HepG2 (cell line): ENCODE data around the gene SASS6. TPM values are rescaled to one million over a fixed set of nuclear protein-coding genes. Genes with fewer than 3 reads are reported as not detected.

Experiments used
- ETS1 ChIP-seq: sonication (generic); formaldehyde crosslinking; IDR thresholded peaks from 2 replicates; pipeline ENCODE4 v1.4.0; 2020; ENCODE audit warnings: missing genetic modification reagents
- GABPA ChIP-seq, 2 experiments: IDR thresholded peaks; 2 replicates each; pipeline ENCODE4 v1.6.1; 2011 to 2016; ENCODE audit warnings: low read depth in 2 of 2, low read length in 1 of 2, missing biosample characterization in 1 of 2, missing genetic modification characterization in 1 of 2
- HNRNPL ChIP-seq: fragments of 200-400 bp; formaldehyde crosslinking; IDR thresholded peaks from 2 replicates; pipeline ENCODE4 v1.6.1; 2017; ENCODE audit warnings: mild to moderate bottlenecking, low read depth, low read length
- HOMEZ ChIP-seq: IDR thresholded peaks from 2 replicates; pipeline ENCODE4 v1.6.1; 2016; ENCODE audit warnings: low read depth
- NCOA1 ChIP-seq: sonication (generic); formaldehyde crosslinking; IDR thresholded peaks from 2 replicates; pipeline ENCODE4 v1.9.0; 2021; ENCODE audit warnings: missing genetic modification reagents
- PLRG1 ChIP-seq: fragments of 450-650 bp; conservative IDR thresholded peaks from 2 replicates; pipeline ENCODE4 v1.6.1; 2016
- YY1 ChIP-seq: IDR thresholded peaks from 2 replicates; pipeline ENCODE4 v1.6.1; 2011; ENCODE audit warnings: low read length, low read depth, moderate library complexity, mild to moderate bottlenecking; ENCODE audit not compliant: insufficient read depth, insufficient replicate concordance
- ZBTB25 ChIP-seq: IDR thresholded peaks from 2 replicates; pipeline ENCODE4 v1.6.1; 2018; ENCODE audit warnings: missing genetic modification reagents
- ZBTB39 ChIP-seq: sonication (generic); formaldehyde crosslinking; IDR thresholded peaks from 2 replicates; pipeline ENCODE4 v1.5.0; 2020; ENCODE audit warnings: missing genetic modification reagents
- ZBTB7B ChIP-seq: sonication (generic); formaldehyde crosslinking; IDR thresholded peaks from 2 replicates; pipeline ENCODE4 v1.4.0; 2020; ENCODE audit warnings: missing genetic modification reagents
- ZNF101 ChIP-seq: sonication (generic); formaldehyde crosslinking; IDR thresholded peaks from 2 replicates; pipeline ENCODE4 v1.4.0; 2020; ENCODE audit warnings: mild to moderate bottlenecking, low read depth, missing genetic modification reagents, borderline replicate concordance
- ZNF180 ChIP-seq: sonication (generic); formaldehyde crosslinking; IDR thresholded peaks from 2 replicates; pipeline ENCODE4 v1.4.0; 2020; ENCODE audit warnings: low read depth, missing genetic modification reagents, borderline replicate concordance
- ZNF33B ChIP-seq: sonication (generic); formaldehyde crosslinking; IDR thresholded peaks from 2 replicates; pipeline ENCODE4 v1.5.1; 2020; ENCODE audit warnings: mild to moderate bottlenecking, missing genetic modification reagents
- polyA plus RNA-seq, 8 experiments: library from polyadenylated mRNA; depleted of rRNA in 3 of 8; stranded (reverse) in 7 of 8; unstranded in 1 of 8; fragments of >200 nt; fragmentation: Illumina TruSeq in 4 of 8; extraction: Trizol in 4 of 8; gene quantifications; 2 replicates each; pipeline versions ENCODE4 v1.2.1 to v1.2.3, GENCODE V29; 2011 to 2016; ENCODE audit warnings: low read depth in 4 of 8, missing spikeins in 1 of 8, mixed read lengths in 1 of 8; ENCODE audit not compliant: insufficient read depth in 1 of 8
- total RNA-seq, 5 experiments: library from RNA; depleted of rRNA; stranded (reverse); fragments of >200 nt; fragmentation: Illumina TruSeq; extraction: Trizol; gene quantifications; 2 replicates each; pipeline ENCODE4 v1.2.3, GENCODE V29; 2016; ENCODE audit warnings: low read depth in 1 of 5
- TF ChIP-seq, protein P1 (sequence below): sonication (generic); formaldehyde crosslinking; IDR thresholded peaks from 2 replicates; pipeline ENCODE4 v1.5.1; 2020; ENCODE audit warnings: mild to moderate bottlenecking, missing genetic modification reagents, moderate library complexity
- TF ChIP-seq, protein P2 (sequence below): IDR thresholded peaks from 2 replicates; pipeline ENCODE4 v1.6.1; 2016; ENCODE audit warnings: mild to moderate bottlenecking, missing biosample characterization, missing genetic modification reagents
- TF ChIP-seq, protein P3 (sequence below): IDR thresholded peaks from 2 replicates; pipeline ENCODE4 v1.6.1; 2016; ENCODE audit warnings: missing genetic modification reagents, missing compliant biosample characterization

Gene SASS6
- total and polyA plus RNA-seq, 2 of the 13 experiments (the other 11 are each of a cell fraction or from before 2014, with no cell fraction given), result 2.3 to 10.7 TPM

- TF ChIP-seq ZNF33B (CRISPR knock-in tag) (0 out of 2 replicates have a peak, but pooled peaks have one; percentile 19), ZBTB7B (CRISPR knock-in tag) (0 out of 2 replicates have a peak, but pooled peaks have one; percentile 38), ZBTB39 (CRISPR knock-in tag) (no peak), ETS1 (CRISPR knock-in tag) (no peak), PLRG1 (no peak), GABPA (IDR thresholded peaks at IDR 0.05; ENCODE audit: low read depth, low read length) (peak; percentile 80), GABPA (CRISPR knock-in tag; IDR thresholded peaks at IDR 0.05; ENCODE audit: low read depth) (peak; percentile 99), NCOA1 (CRISPR knock-in tag) (0 out of 2 replicates have a peak, but pooled peaks have one; percentile 42), YY1 (peak; percentile 99), HOMEZ (peak; percentile 22; the same call in 1 of the 2 replicates), ZBTB25 (CRISPR knock-in tag) (peak; percentile 90), ZNF180 (CRISPR knock-in tag) (no peak), ZNF101 (CRISPR knock-in tag) (0 out of 2 replicates have a peak, but pooled peaks have one; percentile 52), HNRNPL (0 out of 2 replicates have a peak, but pooled peaks have one; percentile 34)
- TF ChIP-seq, protein P1, sequence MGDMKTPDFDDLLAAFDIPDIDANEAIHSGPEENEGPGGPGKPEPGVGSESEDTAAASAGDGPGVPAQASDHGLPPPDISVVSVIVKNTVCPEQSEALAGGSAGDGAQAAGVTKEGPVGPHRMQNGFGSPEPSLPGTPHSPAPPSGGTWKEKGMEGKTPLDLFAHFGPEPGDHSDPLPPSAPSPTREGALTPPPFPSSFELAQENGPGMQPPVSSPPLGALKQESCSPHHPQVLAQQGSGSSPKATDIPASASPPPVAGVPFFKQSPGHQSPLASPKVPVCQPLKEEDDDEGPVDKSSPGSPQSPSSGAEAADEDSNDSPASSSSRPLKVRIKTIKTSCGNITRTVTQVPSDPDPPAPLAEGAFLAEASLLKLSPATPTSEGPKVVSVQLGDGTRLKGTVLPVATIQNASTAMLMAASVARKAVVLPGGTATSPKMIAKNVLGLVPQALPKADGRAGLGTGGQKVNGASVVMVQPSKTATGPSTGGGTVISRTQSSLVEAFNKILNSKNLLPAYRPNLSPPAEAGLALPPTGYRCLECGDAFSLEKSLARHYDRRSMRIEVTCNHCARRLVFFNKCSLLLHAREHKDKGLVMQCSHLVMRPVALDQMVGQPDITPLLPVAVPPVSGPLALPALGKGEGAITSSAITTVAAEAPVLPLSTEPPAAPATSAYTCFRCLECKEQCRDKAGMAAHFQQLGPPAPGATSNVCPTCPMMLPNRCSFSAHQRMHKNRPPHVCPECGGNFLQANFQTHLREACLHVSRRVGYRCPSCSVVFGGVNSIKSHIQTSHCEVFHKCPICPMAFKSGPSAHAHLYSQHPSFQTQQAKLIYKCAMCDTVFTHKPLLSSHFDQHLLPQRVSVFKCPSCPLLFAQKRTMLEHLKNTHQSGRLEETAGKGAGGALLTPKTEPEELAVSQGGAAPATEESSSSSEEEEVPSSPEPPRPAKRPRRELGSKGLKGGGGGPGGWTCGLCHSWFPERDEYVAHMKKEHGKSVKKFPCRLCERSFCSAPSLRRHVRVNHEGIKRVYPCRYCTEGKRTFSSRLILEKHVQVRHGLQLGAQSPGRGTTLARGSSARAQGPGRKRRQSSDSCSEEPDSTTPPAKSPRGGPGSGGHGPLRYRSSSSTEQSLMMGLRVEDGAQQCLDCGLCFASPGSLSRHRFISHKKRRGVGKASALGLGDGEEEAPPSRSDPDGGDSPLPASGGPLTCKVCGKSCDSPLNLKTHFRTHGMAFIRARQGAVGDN (CRISPR knock-in tag), result peak; percentile 88
- TF ChIP-seq, protein P2, sequence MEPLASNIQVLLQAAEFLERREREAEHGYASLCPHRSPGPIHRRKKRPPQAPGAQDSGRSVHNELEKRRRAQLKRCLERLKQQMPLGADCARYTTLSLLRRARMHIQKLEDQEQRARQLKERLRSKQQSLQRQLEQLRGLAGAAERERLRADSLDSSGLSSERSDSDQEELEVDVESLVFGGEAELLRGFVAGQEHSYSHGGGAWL (CRISPR knock-in tag), result peak; percentile 62; the same call in 1 of the 2 replicates
- TF ChIP-seq, protein P3, sequence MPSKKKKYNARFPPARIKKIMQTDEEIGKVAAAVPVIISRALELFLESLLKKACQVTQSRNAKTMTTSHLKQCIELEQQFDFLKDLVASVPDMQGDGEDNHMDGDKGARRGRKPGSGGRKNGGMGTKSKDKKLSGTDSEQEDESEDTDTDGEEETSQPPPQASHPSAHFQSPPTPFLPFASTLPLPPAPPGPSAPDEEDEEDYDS (CRISPR knock-in tag), result 0 out of 2 replicates have a peak, but pooled peaks have one; percentile 35
Measured at GRCh38 chr1:100132566-100133477, at the start of gene SASS6, which contains the start of gene TRMT13 (continued).
